ENCODE results near the gene LRMDA. TPM values are rescaled to one million over a fixed set of nuclear protein-coding genes. Genes with fewer than 3 reads are reported as not detected.

Gene LRMDA
- total and polyA plus RNA-seq, 2 donors from 2014 or later: 23.2 to 48.6 TPM

GRCh38 chr10:76122056-76122455, 690.6 kb downstream of the LRMDA start:
- intact Hi-C loops (cut with DNase I): no loop called here
- no peak for FAIRE-seq

DNA sequence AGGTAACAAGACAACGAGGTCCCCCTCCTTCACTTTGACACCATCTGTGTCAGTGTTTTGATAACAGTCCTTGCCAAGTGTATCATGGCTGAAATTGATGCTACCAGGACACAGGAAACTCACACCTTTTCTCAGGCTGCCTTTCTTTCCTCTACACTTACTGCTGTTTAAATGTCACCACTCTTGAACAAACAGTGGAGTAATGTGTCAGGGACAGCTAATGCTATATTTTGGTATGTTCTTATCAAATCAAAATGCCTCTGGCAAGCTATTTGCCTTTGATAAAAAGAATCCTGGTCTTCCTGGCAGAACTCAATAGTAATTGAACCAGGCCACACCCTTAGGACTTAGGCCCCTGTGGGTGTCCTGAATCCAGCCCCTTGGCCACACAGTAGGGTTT, 692.9 kb downstream of the LRMDA start:
- Histone ChIP-seq H3K4me1 (ENCODE audit: control insufficient read depth in 2 of 3, insufficient read depth in 2 of 3, low read depth in 1 of 3, low read length in 3 of 3) (peaks cover 0 to 4% (median 0%) of the 10 kb centered on the region in 3 donors), H3K9me3 (ENCODE audit: control insufficient read depth in 2 of 3, insufficient read depth in 1 of 3, low read length in 3 of 3) (no peaks in the 10 kb centered on the region), H3K36me3 (ENCODE audit: control insufficient read depth in 2 of 3, insufficient read depth in 3 of 3, low read length in 3 of 3) (no peaks in the 10 kb centered on the region), H3K9ac (ENCODE audit: low read length in 3 of 3) (no peak overlapping the region), H3K27ac (ENCODE audit: low read depth in 2 of 2, low read length in 2 of 2) (no peak overlapping the region), H3K4me3 (ENCODE audit: low read length in 3 of 3) (no peak overlapping the region), H3K27me3 (ENCODE audit: control insufficient read depth, insufficient read depth, low read length) (no peaks in the 10 kb centered on the region)
- FAIRE-seq (no peak), DNase-seq (no peak)
- TF ChIP-seq, protein P1, sequence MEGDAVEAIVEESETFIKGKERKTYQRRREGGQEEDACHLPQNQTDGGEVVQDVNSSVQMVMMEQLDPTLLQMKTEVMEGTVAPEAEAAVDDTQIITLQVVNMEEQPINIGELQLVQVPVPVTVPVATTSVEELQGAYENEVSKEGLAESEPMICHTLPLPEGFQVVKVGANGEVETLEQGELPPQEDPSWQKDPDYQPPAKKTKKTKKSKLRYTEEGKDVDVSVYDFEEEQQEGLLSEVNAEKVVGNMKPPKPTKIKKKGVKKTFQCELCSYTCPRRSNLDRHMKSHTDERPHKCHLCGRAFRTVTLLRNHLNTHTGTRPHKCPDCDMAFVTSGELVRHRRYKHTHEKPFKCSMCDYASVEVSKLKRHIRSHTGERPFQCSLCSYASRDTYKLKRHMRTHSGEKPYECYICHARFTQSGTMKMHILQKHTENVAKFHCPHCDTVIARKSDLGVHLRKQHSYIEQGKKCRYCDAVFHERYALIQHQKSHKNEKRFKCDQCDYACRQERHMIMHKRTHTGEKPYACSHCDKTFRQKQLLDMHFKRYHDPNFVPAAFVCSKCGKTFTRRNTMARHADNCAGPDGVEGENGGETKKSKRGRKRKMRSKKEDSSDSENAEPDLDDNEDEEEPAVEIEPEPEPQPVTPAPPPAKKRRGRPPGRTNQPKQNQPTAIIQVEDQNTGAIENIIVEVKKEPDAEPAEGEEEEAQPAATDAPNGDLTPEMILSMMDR (IDR thresholded peaks at IDR 0.05; ENCODE audit: borderline replicate concordance, extremely low read depth, insufficient read depth): no peak
- intact Hi-C loops (cut with DNase I): no loop called here

More at GRCh38 chr10:76122056-76122455, 690.6 kb downstream of the LRMDA start:
- no peak for DNase-seq
- Histone ChIP-seq H3K9ac (ENCODE audit: low read length in 3 of 3) (no peak overlapping the region), H3K27ac (ENCODE audit: low read depth in 2 of 2, low read length in 2 of 2) (no peak overlapping the region), H3K4me3 (ENCODE audit: low read length in 3 of 3) (no peak overlapping the region), H3K36me3 (ENCODE audit: control insufficient read depth in 2 of 3, insufficient read depth in 3 of 3, low read length in 3 of 3) (no peaks in the 10 kb centered on the region), H3K27me3 (ENCODE audit: control insufficient read depth, insufficient read depth, low read length) (no peaks in the 10 kb centered on the region), H3K9me3 (ENCODE audit: control insufficient read depth in 2 of 3, insufficient read depth in 1 of 3, low read length in 3 of 3) (no peaks in the 10 kb centered on the region), H3K4me1 (ENCODE audit: control insufficient read depth in 2 of 3, insufficient read depth in 2 of 3, low read depth in 1 of 3, low read length in 3 of 3) (peaks cover 0 to 2% (median 0%) of the 10 kb centered on the region in 3 donors)
- TF ChIP-seq, protein P1 (IDR thresholded peaks at IDR 0.05; ENCODE audit: borderline replicate concordance, extremely low read depth, insufficient read depth): no peak

DNA sequence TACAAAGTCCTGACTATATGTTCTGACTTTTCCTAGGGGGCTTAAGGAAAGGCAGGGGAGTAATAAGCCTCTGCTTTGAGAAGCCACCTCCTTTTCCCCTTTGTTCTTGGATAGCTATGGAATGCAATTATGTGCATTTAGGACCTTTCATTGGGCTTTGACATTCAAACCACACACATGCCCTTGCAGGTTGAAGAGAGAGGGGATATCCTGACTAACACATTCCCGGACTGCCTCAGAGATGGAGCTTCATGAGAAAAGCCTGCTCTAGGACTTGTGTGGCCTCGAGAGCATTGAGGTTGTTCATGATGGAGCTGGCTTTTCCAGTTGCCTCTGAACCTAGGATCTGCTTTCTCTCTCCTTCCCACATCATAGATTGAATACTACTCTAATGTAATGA, 694.5 kb downstream of the LRMDA start:
- Histone ChIP-seq H3K4me1 (ENCODE audit: control insufficient read depth in 2 of 3, insufficient read depth in 2 of 3, low read depth in 1 of 3, low read length in 3 of 3) (peaks cover 0 to 4% (median 0%) of the 10 kb centered on the region in 3 donors), H3K27ac (ENCODE audit: low read depth in 2 of 2, low read length in 2 of 2) (no peak overlapping the region), H3K36me3 (ENCODE audit: control insufficient read depth in 2 of 3, insufficient read depth in 3 of 3, low read length in 3 of 3) (no peaks in the 10 kb centered on the region), H3K27me3 (ENCODE audit: control insufficient read depth, insufficient read depth, low read length) (no peaks in the 10 kb centered on the region), H3K4me3 (ENCODE audit: low read length in 3 of 3) (no peak overlapping the region), H3K9me3 (ENCODE audit: control insufficient read depth in 2 of 3, insufficient read depth in 1 of 3, low read length in 3 of 3) (no peaks in the 10 kb centered on the region), H3K9ac (ENCODE audit: low read length in 3 of 3) (no peak overlapping the region)
- FAIRE-seq (no peak), DNase-seq (no peak)
- TF ChIP-seq, protein P1 (IDR thresholded peaks at IDR 0.05; ENCODE audit: borderline replicate concordance, extremely low read depth, insufficient read depth): no peak
- intact Hi-C loops (cut with DNase I): no loop called here
